GM19468 (cell line): Measurements from ENCODE around the gene RIC1.
"Not testable (repeated sequence)": the region's sequence is repeated elsewhere in the genome, so short reads cannot be mapped to it uniquely, and the experiment has no call there.

Experiments
- ATAC-seq: cut with Tn5 transposase; IDR thresholded peaks from one replicate; pipeline ENCODE4 v1.9.1; 2021; ENCODE audit warnings: mild to moderate bottlenecking, moderate library complexity, moderate number of reproducible peaks; ENCODE audit not compliant: unreplicated experiment; ENCODE audit errors: extremely low read depth

Gene RIC1

DNA sequence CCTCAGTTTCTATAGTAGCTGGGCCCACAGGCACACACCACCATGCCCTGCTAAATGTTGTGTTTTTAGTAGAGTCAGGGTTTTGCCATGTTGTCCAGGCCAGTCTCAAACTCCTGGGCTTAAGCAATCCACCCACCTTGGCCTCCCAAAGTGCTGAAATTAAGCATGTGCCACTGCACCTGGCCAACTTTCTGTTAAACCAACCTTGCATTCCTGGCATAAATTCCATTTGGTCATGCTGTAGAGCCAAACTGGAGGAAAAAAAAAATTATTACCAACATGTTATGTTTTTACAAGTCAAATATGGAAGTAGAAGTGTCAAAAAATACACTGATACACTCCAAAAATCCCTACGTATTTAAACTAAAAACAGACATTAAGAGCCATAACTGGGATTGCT is 149.9 kb downstream of the RIC1 start:
- no peak for ATAC-seq

DNA sequence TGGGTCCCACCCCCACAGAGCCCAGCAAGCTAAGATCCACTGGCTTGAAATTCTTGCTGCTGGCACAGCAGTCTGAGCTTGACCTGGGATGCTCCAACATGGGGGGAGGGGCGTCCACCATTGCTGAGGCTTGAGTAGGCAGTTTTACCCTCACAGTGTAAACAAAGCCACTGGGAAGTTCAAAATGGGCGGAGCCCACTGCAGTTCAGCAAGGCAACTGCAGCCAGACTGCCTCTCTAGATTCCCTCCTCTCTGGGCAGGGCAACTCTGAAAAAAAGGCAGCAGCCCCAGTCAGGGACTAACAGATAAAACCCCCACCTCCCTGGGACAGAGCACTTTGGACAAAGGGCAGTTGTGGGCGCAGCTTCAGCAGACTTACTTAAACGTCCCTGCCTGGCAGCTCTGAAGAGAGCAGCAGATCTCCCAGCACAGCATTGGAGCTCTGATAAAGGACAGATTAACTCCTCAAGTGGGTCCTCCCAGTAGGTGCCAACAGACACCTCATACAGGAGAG is 150.9 kb downstream of the RIC1 start:
- ATAC-seq = not testable (repeated sequence)

DNA sequence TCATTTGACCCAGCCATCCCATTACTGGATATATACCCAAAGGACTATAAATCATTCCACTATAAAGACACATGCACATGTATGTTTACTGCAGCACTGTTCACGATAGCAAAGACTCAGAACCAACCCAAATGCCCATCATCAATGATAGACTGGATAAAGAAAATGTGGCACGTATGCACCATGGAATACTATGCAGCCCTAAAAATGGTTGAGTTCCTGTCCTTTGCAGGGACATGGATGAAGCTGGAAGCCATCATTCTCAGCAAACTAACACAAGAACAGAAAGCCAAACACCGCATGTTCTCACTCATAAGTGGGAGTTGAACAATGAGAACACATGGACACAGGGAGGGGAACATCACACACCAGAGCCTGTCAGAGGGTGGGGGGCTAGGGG is 154.5 kb downstream of the RIC1 start:
- ATAC-seq = not testable (repeated sequence)

DNA sequence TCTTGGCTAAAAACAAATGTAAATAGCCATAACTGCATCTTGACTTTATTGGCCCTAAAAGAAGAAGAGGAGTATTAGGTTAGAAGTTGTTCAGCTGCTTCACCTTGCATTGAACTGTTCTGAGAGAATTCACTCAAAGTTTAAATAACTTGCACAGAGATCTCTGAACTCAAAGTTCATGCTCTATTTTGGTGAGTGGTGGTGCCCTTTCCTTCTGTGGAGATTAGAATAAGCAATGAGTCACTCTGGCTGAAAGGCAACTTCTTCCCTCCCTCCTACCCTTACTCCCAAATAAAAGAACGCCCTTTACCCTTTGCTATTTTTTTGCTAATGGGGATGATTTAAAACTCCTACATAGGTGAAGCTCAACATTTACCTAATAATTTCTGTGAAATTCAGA is 155.1 kb downstream of the RIC1 start:
- ATAC-seq = no peak

DNA sequence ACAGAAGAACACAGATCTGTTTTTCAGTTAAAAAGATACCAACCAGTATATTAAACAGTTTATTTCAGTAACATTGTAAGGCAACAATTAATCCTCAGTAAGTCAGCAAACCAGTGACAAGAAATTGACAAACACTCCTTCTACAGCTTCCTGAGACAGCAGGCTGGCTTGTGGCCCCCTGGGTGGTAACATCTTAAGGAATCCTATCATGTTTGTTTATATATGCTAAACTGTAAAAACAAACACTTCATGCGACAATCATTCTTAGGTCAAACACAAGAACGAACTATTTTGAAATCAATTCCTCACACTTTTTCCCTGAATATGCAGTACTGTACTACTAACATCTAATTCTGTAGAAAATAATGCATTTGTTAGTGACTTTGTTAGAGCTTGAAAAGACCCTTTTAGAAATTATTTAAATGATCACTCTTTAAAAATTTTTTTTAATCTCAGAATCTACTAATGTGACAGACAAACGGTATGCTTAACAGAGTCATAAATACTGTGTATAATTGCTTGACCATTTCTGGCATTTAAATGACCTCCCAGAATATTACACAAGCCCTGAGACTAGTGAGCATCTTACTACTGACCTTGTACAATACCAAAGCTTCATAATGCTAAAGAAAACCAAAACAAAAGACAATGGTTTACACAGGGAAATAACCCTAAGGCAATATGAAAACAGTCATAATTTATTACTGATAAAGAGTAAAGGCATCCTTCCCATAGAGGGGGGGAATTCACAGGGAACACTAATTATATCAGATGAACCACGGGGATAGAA is 155.8 kb downstream of the RIC1 start:
- no peak for ATAC-seq

DNA sequence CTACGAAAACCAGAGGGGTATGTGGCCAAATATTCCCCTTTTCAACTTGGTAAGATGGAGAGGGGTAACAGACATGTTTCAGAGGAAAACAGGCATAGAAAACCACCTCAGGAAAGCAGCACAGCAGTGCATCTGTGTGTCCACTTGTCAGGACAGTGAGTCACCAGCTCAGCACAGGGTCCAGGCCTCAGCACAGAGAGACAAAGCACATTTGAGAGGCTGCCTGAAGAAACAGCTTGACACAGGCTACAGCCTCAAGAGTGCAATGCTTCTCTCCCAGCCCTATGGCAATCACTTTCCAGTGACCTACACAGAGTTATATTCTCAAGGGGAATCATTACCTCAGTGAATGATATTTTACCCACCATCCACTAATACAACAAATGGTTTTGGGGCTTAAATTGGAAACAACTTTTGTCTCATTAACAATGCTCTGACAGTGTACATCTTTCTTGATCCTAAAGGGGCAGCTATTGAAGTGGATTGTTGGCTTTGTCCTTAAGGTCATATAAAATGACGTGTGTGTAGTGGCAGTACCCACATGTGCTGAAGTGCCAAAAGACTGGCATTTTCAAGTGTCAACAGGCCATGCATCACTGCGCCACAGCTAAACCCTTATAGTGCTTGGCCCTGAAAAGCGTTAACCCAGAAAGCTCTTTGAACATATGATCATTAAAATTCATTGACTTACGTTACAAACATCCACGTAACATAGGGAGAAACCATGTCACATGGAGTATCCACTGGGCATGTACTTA is 157.6 kb downstream of the RIC1 start:
- ATAC-seq = no peak

DNA sequence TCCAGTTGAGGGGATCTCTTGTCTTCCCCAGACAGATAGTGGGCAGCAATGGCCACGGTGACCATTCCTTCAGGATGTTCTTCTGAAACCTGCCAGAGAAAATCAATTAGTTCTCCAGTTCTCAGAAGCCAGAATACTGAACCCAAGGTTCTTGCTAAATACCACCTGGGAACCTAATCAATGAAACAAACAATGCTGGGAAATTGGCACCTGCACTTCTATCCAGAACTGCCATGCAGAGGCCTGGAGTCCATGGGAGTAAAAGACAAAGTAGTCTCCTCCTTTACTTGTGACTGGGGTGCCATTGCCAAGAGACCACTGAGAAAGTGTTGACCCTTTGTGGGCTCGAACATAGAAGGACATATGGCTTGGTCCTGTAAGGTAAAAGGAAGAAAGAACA is 158.3 kb downstream of the RIC1 start:
- ATAC-seq = no peak

DNA sequence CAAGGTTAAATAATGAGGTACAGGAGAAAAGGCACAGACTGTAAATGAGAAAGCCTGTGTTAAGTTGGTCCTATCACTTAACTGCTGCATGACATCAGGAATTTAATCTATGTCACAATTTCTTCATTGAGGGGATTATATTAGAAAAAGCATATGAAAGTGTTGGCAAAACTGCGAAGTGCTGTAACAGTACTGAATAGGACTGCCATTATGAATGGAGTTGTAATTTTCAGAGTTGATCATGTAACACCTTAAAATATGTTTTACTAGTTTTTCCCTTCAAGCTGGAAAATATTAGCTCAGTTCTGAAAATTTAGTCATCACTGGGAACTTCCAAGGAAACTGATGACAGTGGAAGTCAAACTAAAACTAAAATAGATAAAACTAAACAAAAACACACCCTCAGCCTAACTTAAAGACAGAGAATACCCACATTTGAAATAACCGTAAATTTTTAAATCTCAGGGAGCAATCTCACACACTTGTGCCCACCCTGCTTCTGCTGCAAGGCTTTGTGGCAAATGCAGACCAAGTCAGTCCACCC is 158.9 kb downstream of the RIC1 start:
- ATAC-seq = no peak

DNA sequence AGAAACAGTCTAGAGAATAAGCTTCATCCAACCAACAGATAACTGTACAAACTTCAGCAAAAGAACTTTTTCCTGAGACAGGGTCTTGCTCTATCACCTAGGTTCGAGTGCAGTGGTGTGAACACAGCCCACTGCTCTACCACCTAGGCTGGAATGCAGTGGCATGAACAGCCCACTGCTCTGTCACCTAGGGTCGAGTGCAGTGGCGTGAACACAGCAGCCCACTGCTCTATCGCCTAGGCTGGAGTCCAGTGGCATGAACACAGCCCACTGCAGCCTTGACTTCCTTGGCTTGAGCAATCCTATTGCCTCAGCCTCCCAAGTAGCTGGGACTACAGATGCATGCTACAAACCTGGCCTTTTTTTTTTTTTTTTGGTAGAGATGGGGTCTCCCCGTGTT is 160.6 kb downstream of the RIC1 start:
- no peak for ATAC-seq

DNA sequence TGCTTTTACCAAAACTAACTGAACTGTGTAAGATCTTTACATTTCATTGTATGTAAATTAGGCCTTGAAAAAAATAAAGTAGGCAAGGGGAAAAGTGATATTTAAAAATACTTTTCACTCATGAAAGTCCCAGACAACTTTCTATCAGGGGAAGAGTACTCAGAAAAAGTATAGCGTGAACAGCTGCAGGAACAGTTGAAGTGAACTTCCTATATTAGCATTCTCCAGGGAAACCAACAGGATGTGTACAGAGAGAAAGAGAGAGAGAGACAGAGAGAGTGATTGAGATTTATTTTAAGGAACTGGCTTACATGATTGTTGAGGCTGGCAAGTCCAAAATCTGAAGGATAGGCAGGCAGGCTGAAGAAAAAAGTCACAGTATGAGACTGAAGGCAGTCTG is 162.0 kb downstream of the RIC1 start:
- ATAC-seq = no peak

DNA sequence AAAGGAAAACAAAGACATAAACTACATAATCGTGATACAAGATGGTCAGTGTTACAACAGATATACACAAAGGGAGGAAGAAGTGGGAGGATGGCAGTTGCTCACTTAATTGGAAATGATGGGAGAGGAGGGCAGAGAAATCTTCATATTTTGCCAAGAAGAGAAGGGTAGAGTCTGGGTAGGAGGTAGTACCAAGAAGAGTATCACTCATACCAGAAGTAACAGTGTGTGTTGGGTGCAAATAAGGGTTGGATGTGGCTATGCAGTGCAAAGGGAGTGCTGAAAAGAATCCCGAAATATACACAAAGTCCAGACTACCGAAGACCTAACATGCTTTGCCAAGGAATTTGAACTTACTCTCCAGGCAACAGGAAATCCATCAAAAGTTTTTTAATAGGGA is 163.0 kb downstream of the RIC1 start:
- no peak for ATAC-seq

DNA sequence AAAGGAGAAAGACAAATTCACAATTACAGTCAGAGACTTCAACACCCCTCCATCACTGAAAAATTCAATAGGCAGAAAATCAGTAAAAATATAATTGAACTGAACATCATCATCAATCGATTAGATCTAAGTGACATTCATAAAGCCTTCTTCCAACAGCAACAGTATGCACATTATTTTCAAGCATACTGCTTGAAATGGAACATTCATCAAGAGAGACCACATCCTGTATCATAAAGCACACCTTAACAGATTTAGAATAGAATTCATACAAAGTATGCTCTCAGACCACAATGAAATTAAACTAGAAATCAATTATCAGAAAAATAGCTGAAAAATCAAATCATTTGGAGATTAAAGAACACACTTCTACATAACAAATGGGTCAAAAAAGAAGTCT is 164.9 kb downstream of the RIC1 start:
- no peak for ATAC-seq

DNA sequence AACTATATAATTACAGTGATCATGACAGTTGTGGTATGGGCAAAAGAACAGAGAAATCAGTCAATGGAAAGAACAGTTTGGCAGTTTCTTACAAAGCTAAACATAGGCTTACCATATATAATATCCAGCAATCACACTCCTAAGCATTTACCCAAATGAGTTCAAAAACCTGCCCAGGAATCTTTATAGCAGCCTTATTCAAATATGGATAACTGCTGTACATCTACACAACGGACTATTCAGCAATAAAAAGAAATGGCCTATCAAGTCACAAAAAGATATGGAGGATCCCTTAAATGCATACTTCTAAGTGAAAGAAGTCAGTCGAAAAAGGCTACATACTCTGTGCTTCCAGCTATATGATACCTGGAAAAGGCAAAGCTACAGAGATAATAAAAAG is 167.4 kb downstream of the RIC1 start:
- ATAC-seq = no peak

DNA sequence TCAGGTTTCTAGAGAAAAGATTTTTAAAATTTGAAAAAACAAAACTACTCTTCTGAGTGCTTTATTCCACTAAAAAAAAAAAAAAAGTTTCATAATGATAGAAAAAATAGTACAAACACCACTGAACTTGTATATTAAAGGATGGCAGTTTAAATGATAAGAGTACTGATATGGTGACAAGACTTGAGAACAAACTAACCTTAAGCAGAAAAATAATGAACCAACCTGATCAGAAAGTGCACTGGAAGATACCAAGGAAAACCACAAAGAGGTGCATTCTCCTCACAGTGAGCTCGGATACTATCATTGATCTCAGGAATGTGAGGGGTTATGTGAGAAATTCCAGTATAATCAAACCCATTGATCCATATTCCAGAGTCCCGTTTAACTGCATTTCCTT is 169.7 kb downstream of the RIC1 start:
- ATAC-seq = no peak

DNA sequence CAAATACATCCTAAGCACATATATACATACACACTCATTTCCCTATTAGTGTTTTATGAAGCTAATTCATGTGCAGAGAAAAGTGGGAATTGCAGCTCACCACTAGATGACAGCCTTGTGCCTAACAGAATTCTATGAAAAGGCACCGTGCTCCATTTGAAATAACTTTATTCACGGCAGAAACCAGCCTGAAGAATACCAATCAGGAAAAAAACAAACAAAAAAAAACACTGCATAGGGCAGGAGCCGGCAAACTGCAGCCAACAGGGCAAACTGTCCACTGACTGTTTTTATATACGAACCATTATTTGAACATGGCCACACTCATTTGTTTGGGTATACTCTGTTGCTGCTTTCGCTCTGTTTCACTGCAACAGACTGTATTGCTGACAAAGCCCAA is 170.4 kb downstream of the RIC1 start:
- no peak for ATAC-seq

DNA sequence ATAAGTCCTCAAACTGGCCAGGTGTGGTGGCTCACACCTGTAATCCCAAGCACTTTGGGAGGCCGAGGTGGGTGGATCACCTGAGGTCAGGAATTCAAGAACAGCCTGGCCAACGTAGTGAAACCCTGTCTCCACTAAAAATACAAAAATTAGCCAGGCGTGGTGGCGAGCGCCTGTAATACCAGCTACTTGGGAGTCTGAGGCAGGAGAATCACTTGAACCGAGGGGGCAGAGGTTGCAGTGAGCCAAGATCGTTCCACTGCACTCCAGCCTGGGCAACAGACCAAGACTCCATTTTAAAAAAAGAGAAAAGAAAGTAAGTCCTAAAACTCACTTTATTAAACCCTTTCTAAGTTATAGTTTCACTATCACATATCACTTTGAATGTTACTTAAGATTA is 171.5 kb downstream of the RIC1 start:
- not testable (repeated sequence) for ATAC-seq

DNA sequence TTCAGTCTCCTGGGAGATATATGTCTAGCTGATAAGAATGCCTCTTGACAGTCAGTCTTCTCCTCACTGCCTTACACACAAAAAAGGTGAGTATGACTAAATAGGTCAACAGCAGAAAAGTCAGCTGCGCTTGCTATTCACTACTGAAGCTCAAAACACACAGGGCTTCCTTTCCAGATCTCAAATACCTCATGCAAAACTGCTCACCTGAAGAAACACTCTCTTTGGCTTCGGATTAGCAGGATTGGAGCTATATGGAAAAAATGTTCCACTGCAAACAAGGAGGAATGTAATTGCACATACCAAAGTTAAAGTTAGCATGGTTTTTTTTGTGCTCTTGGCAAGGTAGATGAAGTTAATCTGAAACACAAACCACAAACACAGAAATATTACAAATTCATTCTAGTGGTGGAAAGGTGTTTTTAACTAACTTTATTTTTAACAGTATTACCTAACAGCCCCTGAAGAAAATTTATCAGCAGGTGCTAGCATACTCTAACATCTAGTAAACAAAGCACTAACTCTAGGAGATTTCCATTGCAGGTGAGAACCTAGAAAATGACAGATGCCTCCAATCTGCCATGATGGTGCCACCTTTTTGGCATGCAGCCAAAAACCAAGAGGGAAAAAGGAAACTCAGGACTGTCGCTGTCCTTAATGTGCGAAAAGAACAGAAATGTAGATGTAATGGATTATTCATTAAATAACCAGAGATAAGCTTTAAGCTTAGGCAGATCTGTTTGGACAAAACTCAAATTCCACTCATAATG is 172.2 kb downstream of the RIC1 start:
- ATAC-seq = no peak

DNA sequence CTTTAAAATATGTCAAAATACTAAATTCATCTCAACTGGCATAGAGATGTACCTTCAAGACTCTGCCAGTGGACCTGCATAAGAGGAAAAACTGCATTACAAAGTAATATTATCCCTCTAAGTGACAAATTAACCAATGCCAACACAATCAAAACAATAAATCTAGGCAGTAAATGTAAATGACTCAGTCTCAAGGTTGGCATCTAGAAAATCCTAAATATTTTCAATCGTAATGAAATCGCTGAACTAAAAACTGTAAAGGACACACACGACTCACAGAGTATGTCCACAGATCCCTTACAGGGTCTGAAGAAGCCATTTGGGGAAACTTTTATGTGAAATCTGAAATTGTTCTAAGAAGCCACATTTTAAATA is 172.8 kb downstream of the RIC1 start:
- ATAC-seq = no peak

DNA sequence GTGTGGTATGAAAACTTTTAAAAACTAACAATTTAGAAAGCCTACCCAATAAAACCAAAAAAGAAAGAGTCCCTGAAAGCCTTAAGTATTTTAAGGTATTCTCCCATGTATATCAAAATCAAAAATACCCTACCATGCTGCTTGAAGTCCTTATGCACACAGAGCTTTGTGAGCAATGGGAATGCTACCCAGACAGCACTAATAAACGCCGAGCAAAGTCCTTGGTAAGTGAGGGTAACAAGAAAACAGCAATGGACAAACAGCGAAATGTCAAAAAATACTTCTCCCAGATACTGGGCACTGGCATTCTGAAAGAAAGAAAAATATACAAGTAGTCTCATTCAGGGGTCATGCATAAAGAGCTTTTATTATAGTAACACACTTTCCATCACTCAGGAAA is 176.6 kb downstream of the RIC1 start:
- ATAC-seq = no peak

DNA sequence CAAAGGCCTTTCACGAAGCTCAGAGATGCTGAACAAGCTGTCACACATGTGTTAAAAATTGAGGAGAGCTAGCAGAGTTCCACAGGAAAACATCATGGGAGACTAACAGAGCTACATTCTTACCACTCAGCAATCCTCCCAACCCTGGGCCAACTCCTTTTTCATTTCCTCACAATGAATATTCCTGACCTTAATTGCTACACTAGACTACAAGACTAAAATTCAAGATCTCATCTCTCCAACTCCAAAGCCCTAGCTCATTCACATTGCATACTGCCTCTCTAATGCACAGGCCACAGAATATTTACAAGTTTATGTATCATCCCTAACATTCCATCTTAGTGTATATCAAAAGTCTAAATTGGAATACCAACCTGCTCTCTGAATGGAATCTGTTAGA is 182.8 kb downstream of the RIC1 start:
- ATAC-seq = no peak

DNA sequence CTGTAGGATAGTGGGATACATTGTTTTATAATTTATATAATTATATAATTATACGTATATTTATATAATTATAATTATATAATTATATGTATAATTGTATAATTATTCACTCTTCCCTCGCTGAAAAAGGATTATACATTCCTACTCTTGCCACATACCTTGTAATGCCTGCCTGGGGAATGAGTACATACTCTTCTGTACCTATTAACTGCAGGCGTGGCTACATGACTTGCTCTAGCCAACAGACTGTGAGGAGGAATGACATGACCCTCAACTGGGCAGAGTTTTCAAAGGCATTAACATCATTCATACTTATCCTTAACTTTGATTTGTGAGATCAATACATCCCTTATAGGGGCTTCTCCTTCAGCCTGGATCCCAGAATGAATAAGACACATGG is 184.9 kb downstream of the RIC1 start:
- no peak for ATAC-seq
